OCI-LY7 (cell line): ENCODE measurements around the gene LRRC63.

Experiments used
- EZH2phosphoT487 ChIP-seq: fragments of 200-600 bp; sonication (generic); IDR thresholded peaks from 2 replicates; pipeline ENCODE4 v1.6.1; 2018; ENCODE audit warnings: low read depth, borderline replicate concordance, mild to moderate bottlenecking, mixed run types, antibody characterized with exemption, low read length, moderate library complexity, mixed read lengths
- TF ChIP-seq, protein P1 (sequence below): fragments of 200-600 bp; sonication (generic); conservative IDR thresholded peaks from 2 replicates; pipeline ENCODE4 v1.5.1; 2014; ENCODE audit warnings: mild to moderate bottlenecking, antibody characterized with exemption, low read length, moderate library complexity, mixed read lengths

DNA sequence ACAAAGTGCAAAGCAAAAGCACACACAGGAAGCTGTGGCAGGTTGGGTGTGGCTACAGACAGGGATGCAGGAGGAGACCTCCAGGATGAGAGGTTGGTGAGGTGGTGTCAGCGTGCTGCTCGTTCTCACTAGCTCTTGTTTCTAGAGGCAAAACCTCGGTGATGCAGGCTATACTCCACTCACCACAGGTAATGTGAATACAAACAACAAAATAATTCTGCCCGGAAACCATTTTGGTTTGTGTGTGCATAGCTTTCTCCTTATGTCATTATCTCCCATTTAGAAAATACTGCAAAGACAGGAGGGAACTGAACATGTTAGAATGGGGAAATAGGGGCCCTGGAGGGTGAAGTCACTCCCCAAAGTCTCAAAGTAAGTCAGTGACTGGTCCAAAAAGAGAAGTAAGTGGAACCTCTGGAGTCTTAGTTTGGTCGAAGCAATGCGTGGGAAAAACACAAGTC lies 39.2 kb upstream of the LRRC63 start:
- TF ChIP-seq EZH2phosphoT487: no peak
- TF ChIP-seq, protein P1, sequence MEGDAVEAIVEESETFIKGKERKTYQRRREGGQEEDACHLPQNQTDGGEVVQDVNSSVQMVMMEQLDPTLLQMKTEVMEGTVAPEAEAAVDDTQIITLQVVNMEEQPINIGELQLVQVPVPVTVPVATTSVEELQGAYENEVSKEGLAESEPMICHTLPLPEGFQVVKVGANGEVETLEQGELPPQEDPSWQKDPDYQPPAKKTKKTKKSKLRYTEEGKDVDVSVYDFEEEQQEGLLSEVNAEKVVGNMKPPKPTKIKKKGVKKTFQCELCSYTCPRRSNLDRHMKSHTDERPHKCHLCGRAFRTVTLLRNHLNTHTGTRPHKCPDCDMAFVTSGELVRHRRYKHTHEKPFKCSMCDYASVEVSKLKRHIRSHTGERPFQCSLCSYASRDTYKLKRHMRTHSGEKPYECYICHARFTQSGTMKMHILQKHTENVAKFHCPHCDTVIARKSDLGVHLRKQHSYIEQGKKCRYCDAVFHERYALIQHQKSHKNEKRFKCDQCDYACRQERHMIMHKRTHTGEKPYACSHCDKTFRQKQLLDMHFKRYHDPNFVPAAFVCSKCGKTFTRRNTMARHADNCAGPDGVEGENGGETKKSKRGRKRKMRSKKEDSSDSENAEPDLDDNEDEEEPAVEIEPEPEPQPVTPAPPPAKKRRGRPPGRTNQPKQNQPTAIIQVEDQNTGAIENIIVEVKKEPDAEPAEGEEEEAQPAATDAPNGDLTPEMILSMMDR: no peak
